HepG2 (cell line): ENCODE measurements around the gene STX7. TPM values are rescaled to one million over a fixed set of nuclear protein-coding genes. Genes with fewer than 3 reads are reported as not detected.

Source experiments
- ATF1 ChIP-seq: IDR thresholded peaks from 2 replicates; pipeline ENCODE4 v1.6.1; 2016; ENCODE audit warnings: mild to moderate bottlenecking, control low read depth
- GFI1 ChIP-seq: sonication (generic); formaldehyde crosslinking; IDR thresholded peaks from 2 replicates; pipeline ENCODE4 v1.5.0; 2020; ENCODE audit warnings: missing genetic modification reagents, mild to moderate bottlenecking, borderline replicate concordance
- HOXA7 ChIP-seq: sonication (generic); formaldehyde crosslinking; IDR thresholded peaks from 2 replicates; pipeline ENCODE4 v1.8.1; 2022; ENCODE audit warnings: mild to moderate bottlenecking, missing genetic modification reagents, moderate library complexity
- MTF1 ChIP-seq: sonication (generic); formaldehyde crosslinking; IDR thresholded peaks from 2 replicates; pipeline ENCODE4 v1.5.0; 2020; ENCODE audit warnings: missing genetic modification reagents
- MYNN ChIP-seq: sonication (generic); formaldehyde crosslinking; IDR thresholded peaks from 2 replicates; pipeline ENCODE4 v1.4.0; 2020; ENCODE audit warnings: mild to moderate bottlenecking, low read depth, missing genetic modification reagents
- PHB2 ChIP-seq: fragments of 450-650 bp; IDR thresholded peaks from 2 replicates; pipeline ENCODE4 v1.6.1; 2018; ENCODE audit not compliant: partially characterized antibody
- PPARG ChIP-seq: conservative IDR thresholded peaks from 2 replicates; pipeline ENCODE4 v1.6.1; 2016; ENCODE audit warnings: missing biosample characterization, missing genetic modification reagents
- PTBP1 ChIP-seq: fragments of 200-400 bp; formaldehyde crosslinking; IDR thresholded peaks from 2 replicates; pipeline ENCODE4 v1.6.1; 2018; ENCODE audit warnings: low read length, low read depth; ENCODE audit not compliant: poor library complexity, severe bottlenecking
- SOX6 ChIP-seq, 2 experiments: fragments of 450-650 bp in 1 of 2; sonication (generic) in 1 of 2; formaldehyde crosslinking in 1 of 2; IDR thresholded peaks; 2 replicates each; pipeline versions ENCODE4 v1.4.0 to v1.6.1; 2017 to 2020; ENCODE audit warnings: antibody characterized with exemption in 1 of 2, mild to moderate bottlenecking in 1 of 2, missing genetic modification reagents in 1 of 2
- SRSF9 ChIP-seq: fragments of 200-400 bp; formaldehyde crosslinking; IDR thresholded peaks from 2 replicates; pipeline ENCODE4 v1.6.1; 2018; ENCODE audit warnings: borderline replicate concordance, mild to moderate bottlenecking, low read depth, low read length; ENCODE audit not compliant: insufficient read depth, poor library complexity, severe bottlenecking
- U2AF1 ChIP-seq: fragments of 200-400 bp; formaldehyde crosslinking; optimal IDR thresholded peaks from 2 replicates; pipeline ENCODE3; 2017; ENCODE audit warnings: mild to moderate bottlenecking, low read depth, low read length
- XBP1 ChIP-seq: sonication (generic); formaldehyde crosslinking; IDR thresholded peaks from 2 replicates; pipeline ENCODE4 v1.5.0; 2020; ENCODE audit warnings: missing genetic modification reagents
- ZBTB8A ChIP-seq: sonication (generic); formaldehyde crosslinking; IDR thresholded peaks from 2 replicates; pipeline ENCODE4 v1.4.0; 2020; ENCODE audit warnings: mild to moderate bottlenecking, low read depth, missing genetic modification reagents, borderline replicate concordance
- ZC3H4 ChIP-seq: sonication (generic); formaldehyde crosslinking; IDR thresholded peaks from 2 replicates; pipeline ENCODE4 v1.4.0; 2020; ENCODE audit warnings: missing genetic modification reagents, borderline replicate concordance
- ZFP37 ChIP-seq: sonication (generic); formaldehyde crosslinking; IDR thresholded peaks from 2 replicates; pipeline ENCODE4 v1.4.0; 2020; ENCODE audit warnings: missing genetic modification reagents, borderline replicate concordance
- ZFY ChIP-seq: sonication (generic); formaldehyde crosslinking; IDR thresholded peaks from 2 replicates; pipeline ENCODE4 v1.4.0; 2020; ENCODE audit warnings: missing genetic modification reagents
- ZNF670 ChIP-seq: sonication (generic); formaldehyde crosslinking; IDR thresholded peaks from 2 replicates; pipeline ENCODE4 v1.8.0; 2022; ENCODE audit warnings: mild to moderate bottlenecking, missing genetic modification reagents, borderline replicate concordance
- ZNF773 ChIP-seq: sonication (generic); formaldehyde crosslinking; IDR thresholded peaks from 2 replicates; pipeline ENCODE4 v1.4.0; 2020; ENCODE audit warnings: missing genetic modification reagents, borderline replicate concordance
- ZNF790 ChIP-seq: sonication (generic); formaldehyde crosslinking; IDR thresholded peaks from 2 replicates; pipeline ENCODE4 v1.8.0; 2022; ENCODE audit warnings: missing genetic modification reagents, mild to moderate bottlenecking, borderline replicate concordance
- ZNF839 ChIP-seq: sonication (generic); formaldehyde crosslinking; IDR thresholded peaks from 2 replicates; pipeline ENCODE4 v1.4.0; 2020; ENCODE audit warnings: missing genetic modification reagents, mild to moderate bottlenecking, borderline replicate concordance
- polyA plus RNA-seq, 8 experiments: library from polyadenylated mRNA; depleted of rRNA in 3 of 8; stranded (reverse) in 7 of 8; unstranded in 1 of 8; fragments of >200 nt; fragmentation: Illumina TruSeq in 4 of 8; extraction: Trizol in 4 of 8; gene quantifications; 2 replicates each; pipeline versions ENCODE4 v1.2.1 to v1.2.3, GENCODE V29; 2011 to 2016; ENCODE audit warnings: low read depth in 4 of 8, missing spikeins in 1 of 8, mixed read lengths in 1 of 8; ENCODE audit not compliant: insufficient read depth in 1 of 8
- total RNA-seq, 5 experiments: library from RNA; depleted of rRNA; stranded (reverse); fragments of >200 nt; fragmentation: Illumina TruSeq; extraction: Trizol; gene quantifications; 2 replicates each; pipeline ENCODE4 v1.2.3, GENCODE V29; 2016; ENCODE audit warnings: low read depth in 1 of 5
- TF ChIP-seq, protein P1 (sequence below): sonication (generic); formaldehyde crosslinking; IDR thresholded peaks from 2 replicates; pipeline ENCODE4 v1.8.1; 2022; ENCODE audit warnings: mild to moderate bottlenecking, missing genetic modification reagents
- TF ChIP-seq, protein P2 (sequence below): sonication (generic); formaldehyde crosslinking; IDR thresholded peaks from 2 replicates; pipeline ENCODE4 v1.4.0; 2020; ENCODE audit warnings: missing genetic modification reagents
- TF ChIP-seq, protein P3 (sequence below): sonication (generic); formaldehyde crosslinking; IDR thresholded peaks from 2 replicates; pipeline ENCODE4 v1.4.0; 2020; ENCODE audit warnings: missing genetic modification reagents
- TF ChIP-seq, protein P4 (sequence below): sonication (generic); formaldehyde crosslinking; IDR thresholded peaks from 2 replicates; pipeline ENCODE4 v1.5.0; 2020; ENCODE audit warnings: mild to moderate bottlenecking, missing genetic modification reagents

Gene STX7
- total and polyA plus RNA-seq, 2 of the 13 experiments (the other 11 are each of a cell fraction or from before 2014, with no cell fraction given) = 28.0 to 34.7 TPM

DNA sequence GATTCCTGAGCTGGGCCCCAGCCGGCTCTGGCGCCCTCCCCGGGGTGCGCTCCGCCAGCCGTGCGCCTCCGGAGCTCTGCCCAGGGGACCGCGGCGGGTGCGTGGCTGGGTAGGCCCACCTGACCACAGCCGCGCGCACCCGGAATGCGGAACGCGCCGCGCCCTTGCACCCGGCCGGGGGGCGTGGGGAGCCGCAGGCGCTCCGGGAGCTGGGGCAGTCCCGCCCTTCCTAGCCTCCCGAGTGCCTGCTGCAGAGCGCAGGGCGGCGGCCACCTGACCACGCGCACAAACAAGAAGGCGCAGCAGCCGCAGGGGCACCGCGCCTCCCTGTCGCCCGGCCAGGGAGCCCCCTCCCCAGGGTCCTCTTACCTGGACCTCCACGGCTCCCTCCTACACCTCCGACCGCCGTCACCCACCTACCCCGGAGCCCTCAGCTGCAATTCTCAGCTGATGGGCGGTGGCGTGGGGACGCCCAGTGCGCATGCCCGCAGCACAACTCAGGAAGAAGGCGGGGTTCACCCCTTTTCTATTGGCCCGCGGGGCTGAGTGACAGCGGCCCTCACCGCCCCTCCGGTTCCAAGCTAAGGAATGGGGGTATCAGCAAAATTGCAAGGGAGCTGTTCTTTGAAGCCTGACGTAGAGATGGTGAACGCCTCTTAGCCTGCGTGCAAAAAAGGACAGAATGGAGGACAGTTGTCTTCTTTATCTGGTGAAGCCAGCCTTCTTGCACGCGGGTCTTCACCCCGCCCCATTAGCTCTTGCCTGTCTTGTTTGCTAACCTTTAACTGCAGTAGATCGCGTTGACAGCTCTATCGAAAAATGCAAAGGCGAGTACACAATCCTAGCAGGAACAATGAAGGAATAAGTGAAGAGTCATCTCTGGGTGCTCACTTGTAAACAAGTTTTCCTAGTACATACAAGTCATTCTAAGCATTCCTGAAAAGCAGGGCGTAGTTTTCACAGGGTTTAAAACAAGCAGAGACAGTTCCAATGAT, at the start of gene STX7 (continued):
- TF ChIP-seq, protein P1, sequence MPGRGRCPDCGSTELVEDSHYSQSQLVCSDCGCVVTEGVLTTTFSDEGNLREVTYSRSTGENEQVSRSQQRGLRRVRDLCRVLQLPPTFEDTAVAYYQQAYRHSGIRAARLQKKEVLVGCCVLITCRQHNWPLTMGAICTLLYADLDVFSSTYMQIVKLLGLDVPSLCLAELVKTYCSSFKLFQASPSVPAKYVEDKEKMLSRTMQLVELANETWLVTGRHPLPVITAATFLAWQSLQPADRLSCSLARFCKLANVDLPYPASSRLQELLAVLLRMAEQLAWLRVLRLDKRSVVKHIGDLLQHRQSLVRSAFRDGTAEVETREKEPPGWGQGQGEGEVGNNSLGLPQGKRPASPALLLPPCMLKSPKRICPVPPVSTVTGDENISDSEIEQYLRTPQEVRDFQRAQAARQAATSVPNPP (CRISPR knock-in tag) = peak; percentile 84; the same call in 1 of the 2 replicates
- TF ChIP-seq ATF1 (CRISPR knock-in tag) = no peak
- TF ChIP-seq, protein P2, sequence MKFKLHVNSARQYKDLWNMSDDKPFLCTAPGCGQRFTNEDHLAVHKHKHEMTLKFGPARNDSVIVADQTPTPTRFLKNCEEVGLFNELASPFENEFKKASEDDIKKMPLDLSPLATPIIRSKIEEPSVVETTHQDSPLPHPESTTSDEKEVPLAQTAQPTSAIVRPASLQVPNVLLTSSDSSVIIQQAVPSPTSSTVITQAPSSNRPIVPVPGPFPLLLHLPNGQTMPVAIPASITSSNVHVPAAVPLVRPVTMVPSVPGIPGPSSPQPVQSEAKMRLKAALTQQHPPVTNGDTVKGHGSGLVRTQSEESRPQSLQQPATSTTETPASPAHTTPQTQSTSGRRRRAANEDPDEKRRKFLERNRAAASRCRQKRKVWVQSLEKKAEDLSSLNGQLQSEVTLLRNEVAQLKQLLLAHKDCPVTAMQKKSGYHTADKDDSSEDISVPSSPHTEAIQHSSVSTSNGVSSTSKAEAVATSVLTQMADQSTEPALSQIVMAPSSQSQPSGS (CRISPR knock-in tag) = no peak
- 0 out of 2 replicates have a peak, but pooled peaks have one; percentile 41 for TF ChIP-seq MTF1 (CRISPR knock-in tag)
- no peak for TF ChIP-seq ZNF670 (CRISPR knock-in tag)
- no peak for TF ChIP-seq SRSF9
- no peak for TF ChIP-seq PTBP1
- TF ChIP-seq ZNF773 (CRISPR knock-in tag) = no peak
- no peak for TF ChIP-seq PHB2
- TF ChIP-seq GFI1 (CRISPR knock-in tag) = no peak
- TF ChIP-seq ZC3H4 (CRISPR knock-in tag) = no peak
- peak; percentile 56 for TF ChIP-seq PPARG (CRISPR knock-in tag)
- TF ChIP-seq ZFP37 = no peak; the same call in 1 of the 2 replicates
- TF ChIP-seq SOX6 (IDR thresholded peaks at IDR 0.05) = no peak
- TF ChIP-seq SOX6 (CRISPR knock-in tag; IDR thresholded peaks at IDR 0.05) = peak; percentile 56
- TF ChIP-seq, protein P3, sequence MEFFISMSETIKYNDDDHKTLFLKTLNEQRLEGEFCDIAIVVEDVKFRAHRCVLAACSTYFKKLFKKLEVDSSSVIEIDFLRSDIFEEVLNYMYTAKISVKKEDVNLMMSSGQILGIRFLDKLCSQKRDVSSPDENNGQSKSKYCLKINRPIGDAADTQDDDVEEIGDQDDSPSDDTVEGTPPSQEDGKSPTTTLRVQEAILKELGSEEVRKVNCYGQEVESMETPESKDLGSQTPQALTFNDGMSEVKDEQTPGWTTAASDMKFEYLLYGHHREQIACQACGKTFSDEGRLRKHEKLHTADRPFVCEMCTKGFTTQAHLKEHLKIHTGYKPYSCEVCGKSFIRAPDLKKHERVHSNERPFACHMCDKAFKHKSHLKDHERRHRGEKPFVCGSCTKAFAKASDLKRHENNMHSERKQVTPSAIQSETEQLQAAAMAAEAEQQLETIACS (CRISPR knock-in tag) = peak; percentile 80
- TF ChIP-seq ZNF839 (CRISPR knock-in tag) = peak; percentile 54; the same call in 1 of the 2 replicates
- TF ChIP-seq HOXA7 (CRISPR knock-in tag) = no peak
- TF ChIP-seq U2AF1 = peak; percentile 83
- TF ChIP-seq ZNF790 (CRISPR knock-in tag) = 0 out of 2 replicates have a peak, but pooled peaks have one; percentile 46
- no peak; the same call in 1 of the 2 replicates for TF ChIP-seq XBP1 (CRISPR knock-in tag)
- TF ChIP-seq, protein P4, sequence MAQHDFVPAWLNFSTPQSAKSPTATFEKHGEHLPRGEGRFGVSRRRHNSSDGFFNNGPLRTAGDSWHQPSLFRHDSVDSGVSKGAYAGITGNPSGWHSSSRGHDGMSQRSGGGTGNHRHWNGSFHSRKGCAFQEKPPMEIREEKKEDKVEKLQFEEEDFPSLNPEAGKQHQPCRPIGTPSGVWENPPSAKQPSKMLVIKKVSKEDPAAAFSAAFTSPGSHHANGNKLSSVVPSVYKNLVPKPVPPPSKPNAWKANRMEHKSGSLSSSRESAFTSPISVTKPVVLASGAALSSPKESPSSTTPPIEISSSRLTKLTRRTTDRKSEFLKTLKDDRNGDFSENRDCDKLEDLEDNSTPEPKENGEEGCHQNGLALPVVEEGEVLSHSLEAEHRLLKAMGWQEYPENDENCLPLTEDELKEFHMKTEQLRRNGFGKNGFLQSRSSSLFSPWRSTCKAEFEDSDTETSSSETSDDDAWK (CRISPR knock-in tag) = no peak
- TF ChIP-seq MYNN (CRISPR knock-in tag) = peak; percentile 55; the same call in 1 of the 2 replicates
- TF ChIP-seq ZFY = peak; percentile 94
- no peak; the same call in 1 of the 2 replicates for TF ChIP-seq ZBTB8A (CRISPR knock-in tag)
